Endothelial cell of umbilical vein (primary cell): Measurements from ENCODE around the gene TMEM200B.
"Not testable (repeated sequence)": the region's sequence is repeated elsewhere in the genome, so short reads cannot be mapped to it uniquely, and the experiment has no call there.

Source experiments
- CTCF ChIP-seq, 2 donors: IDR thresholded peaks; 1 replicate in 1 of 2; 2 replicates in 1 of 2; pipeline ENCODE4 v1.5.1; 2011; ENCODE audit warnings: low read length in 2 of 2, mild to moderate bottlenecking in 2 of 2, moderate library complexity in 2 of 2, control low read depth in 1 of 2, inconsistent platforms in 1 of 2, low read depth in 1 of 2; ENCODE audit not compliant: insufficient read depth in 1 of 2; ENCODE audit errors: extremely low read depth in 1 of 2
- EZH2 ChIP-seq: IDR thresholded peaks from 2 replicates; pipeline ENCODE4 v1.6.1; 2012; ENCODE audit warnings: borderline replicate concordance, low read depth, mild to moderate bottlenecking, moderate library complexity, low read length, inconsistent platforms; ENCODE audit not compliant: severe bottlenecking
- JUN ChIP-seq: IDR thresholded peaks from 2 replicates; pipeline ENCODE4 v1.6.1; 2011; ENCODE audit warnings: borderline replicate concordance, low read depth; ENCODE audit not compliant: insufficient read length, insufficient read depth
- POLR2A ChIP-seq: IDR thresholded peaks from 2 replicates; pipeline ENCODE4 v1.6.1; 2012; ENCODE audit warnings: low read depth, mild to moderate bottlenecking, control low read depth, low read length

DNA sequence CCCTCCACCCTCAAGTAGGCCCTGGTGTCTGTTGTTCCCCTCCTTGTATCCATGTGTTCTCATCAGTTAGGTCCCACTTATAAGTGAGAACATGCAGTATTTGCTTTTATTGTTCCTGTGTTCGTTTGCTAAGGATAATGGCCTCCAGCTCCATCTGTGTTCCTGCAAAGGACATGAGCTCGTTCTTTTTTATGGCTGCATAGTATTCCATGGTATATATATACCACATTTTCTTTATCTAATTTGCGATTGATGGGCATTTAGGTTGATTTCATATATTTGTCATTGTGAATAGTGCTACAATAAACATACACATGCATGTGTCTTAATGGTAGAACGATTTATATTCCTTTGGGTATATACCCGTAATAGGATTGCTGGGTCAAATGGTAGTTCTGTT lies 31.0 kb downstream of the TMEM200B start:
- not testable (repeated sequence) for TF ChIP-seq CTCF (IDR thresholded peaks at IDR 0.05; ENCODE audit: extremely low read depth in 1 of 2, insufficient read depth in 1 of 2, low read depth in 1 of 2, low read length in 2 of 2); POLR2A; JUN; EZH2
